A673 (cell line): Measurements from ENCODE around the gene DYNC1LI2. TPM values are rescaled to one million over a fixed set of nuclear protein-coding genes. Genes with fewer than 3 reads are reported as not detected.

Experiments
- BruUV-seq: library from RNA; stranded (reverse); fragments of 400-500 nt; replicated peaks from 2 replicates; lab custom pipeline; 2021; lab: Mats Ljungman, UMichigan
- CTCF ChIA-PET: fragments of 300-600 bp; sonication (Branson Sonifier 250); formaldehyde crosslinking; loops from one replicate; lab custom pipeline; 2022; ENCODE audit warnings: antibody characterized with exemption; lab: Charles Lee
- POLR2A ChIA-PET: fragments of 300-600 bp; sonication (Branson Sonifier 250); formaldehyde crosslinking; loops from one replicate; lab custom pipeline; 2022; ENCODE audit warnings: antibody characterized with exemption; ENCODE audit not compliant: low non-redundant PET; lab: Charles Lee
- DNase-seq: peaks from one replicate; pipeline ENCODE4 v3.0.0-alpha.2; 2015; ENCODE audit warnings: low spot score
- H3K27ac ChIP-seq: fragments of 200-600 bp; sonication (generic); 2 replicates; pipeline ENCODE4 v1.5.1; 2016; ENCODE audit warnings: mixed run types, low read depth, mild to moderate bottlenecking, mixed read lengths, antibody characterized with exemption, low read length; ENCODE audit not compliant: poor library complexity, severe bottlenecking
- H3K27me3 ChIP-seq: fragments of 200-600 bp; sonication (generic); replicated peaks from 2 replicates; pipeline ENCODE4 v1.6.1; 2017; ENCODE audit warnings: mixed run types, low read depth, mild to moderate bottlenecking, mixed read lengths, antibody characterized with exemption, low read length; ENCODE audit not compliant: insufficient read depth, poor library complexity
- H3K36me3 ChIP-seq: fragments of 200-600 bp; sonication (generic); 2 replicates; pipeline ENCODE4 v1.6.1; 2016; ENCODE audit warnings: mixed run types, mild to moderate bottlenecking, mixed read lengths, antibody characterized with exemption, low read length; ENCODE audit not compliant: insufficient read depth, poor library complexity, severe bottlenecking
- H3K4me1 ChIP-seq: fragments of 200-600 bp; sonication (generic); 2 replicates; pipeline ENCODE4 v1.6.1; 2017; ENCODE audit warnings: mixed run types, mild to moderate bottlenecking, mixed read lengths, antibody characterized with exemption, low read length; ENCODE audit not compliant: insufficient read depth, poor library complexity, severe bottlenecking
- H3K4me3 ChIP-seq: fragments of 200-600 bp; sonication (generic); 2 replicates; pipeline ENCODE4 v1.5.1; 2016; ENCODE audit warnings: low read depth, mixed run types, mild to moderate bottlenecking, mixed read lengths, low read length; ENCODE audit not compliant: poor library complexity, severe bottlenecking
- H3K9me3 ChIP-seq: fragments of 200-600 bp; sonication (generic); 2 replicates; pipeline ENCODE4 v1.6.1; 2016; ENCODE audit warnings: mixed run types, low read depth, mild to moderate bottlenecking, mixed read lengths, antibody characterized with exemption, low read length; ENCODE audit not compliant: poor library complexity, severe bottlenecking
- EZH2 ChIP-seq: fragments of 200-600 bp; sonication (generic); IDR thresholded peaks from 2 replicates; pipeline ENCODE4 v1.6.1; 2017; ENCODE audit warnings: borderline replicate concordance, low read depth, mild to moderate bottlenecking, mixed read lengths, antibody characterized with exemption, low read length; ENCODE audit not compliant: poor library complexity, severe bottlenecking
- intact Hi-C: fragments of 100-400 bp; cut with micrococcal nuclease; formaldehyde crosslinking; loops from one replicate; pipeline ENCODE4 v1.10.0; 2022; ENCODE audit not compliant: unreplicated experiment
- total RNA-seq: library from RNA; stranded (reverse); gene quantifications from 2 replicates; pipeline ENCODE4 v1.2.3, GENCODE V29; 2021
- TF ChIP-seq, protein P1 (sequence below): fragments of 300-800, 200-600 bp; sonication (generic); conservative IDR thresholded peaks from 2 replicates; pipeline ENCODE4 v1.5.1; 2017; ENCODE audit warnings: low read depth, mild to moderate bottlenecking, antibody characterized with exemption, low read length, moderate library complexity, mixed read lengths

The DYNC1LI2 gene
- total RNA-seq, 1 experiment from 2014 or later = 164 TPM

DNA sequence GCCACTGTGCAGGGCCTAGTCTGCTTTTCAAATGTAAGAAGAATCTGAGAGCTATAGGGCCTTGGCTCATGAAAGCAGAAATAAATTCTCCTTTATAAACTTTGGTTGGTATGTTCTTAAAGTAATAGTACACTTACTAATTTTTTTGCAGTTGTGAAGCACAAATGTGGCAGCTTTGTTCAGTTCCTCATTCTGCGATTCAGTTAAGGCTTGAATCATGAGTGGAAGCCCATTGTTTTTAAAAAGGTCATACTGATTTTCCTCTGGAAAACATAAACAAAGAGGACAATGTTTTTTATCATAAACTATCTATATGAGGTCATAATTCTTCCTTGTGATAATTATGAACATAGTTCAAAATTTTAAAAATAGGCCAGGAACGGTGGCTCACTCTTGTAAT is 23.6 kb upstream of the DYNC1LI2 start:
- no peak overlapping the region for H3K27ac ChIP-seq
- POLR2A ChIA-PET = no interaction called here
- H3K36me3 ChIP-seq = no peaks in the 10 kb centered on the region
- intact Hi-C loops = no loop called here
- no peaks in the 10 kb centered on the region for H3K4me1 ChIP-seq
- BruUV-seq = no TSS peak
- TF ChIP-seq EZH2 = no peak
- TF ChIP-seq, protein P1, sequence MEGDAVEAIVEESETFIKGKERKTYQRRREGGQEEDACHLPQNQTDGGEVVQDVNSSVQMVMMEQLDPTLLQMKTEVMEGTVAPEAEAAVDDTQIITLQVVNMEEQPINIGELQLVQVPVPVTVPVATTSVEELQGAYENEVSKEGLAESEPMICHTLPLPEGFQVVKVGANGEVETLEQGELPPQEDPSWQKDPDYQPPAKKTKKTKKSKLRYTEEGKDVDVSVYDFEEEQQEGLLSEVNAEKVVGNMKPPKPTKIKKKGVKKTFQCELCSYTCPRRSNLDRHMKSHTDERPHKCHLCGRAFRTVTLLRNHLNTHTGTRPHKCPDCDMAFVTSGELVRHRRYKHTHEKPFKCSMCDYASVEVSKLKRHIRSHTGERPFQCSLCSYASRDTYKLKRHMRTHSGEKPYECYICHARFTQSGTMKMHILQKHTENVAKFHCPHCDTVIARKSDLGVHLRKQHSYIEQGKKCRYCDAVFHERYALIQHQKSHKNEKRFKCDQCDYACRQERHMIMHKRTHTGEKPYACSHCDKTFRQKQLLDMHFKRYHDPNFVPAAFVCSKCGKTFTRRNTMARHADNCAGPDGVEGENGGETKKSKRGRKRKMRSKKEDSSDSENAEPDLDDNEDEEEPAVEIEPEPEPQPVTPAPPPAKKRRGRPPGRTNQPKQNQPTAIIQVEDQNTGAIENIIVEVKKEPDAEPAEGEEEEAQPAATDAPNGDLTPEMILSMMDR = no peak
- CTCF ChIA-PET = interaction anchor here (0.5 to 1.0 kb wide), 2 partner anchors 10 to 56 kb away, joined by 3 to 7 read pairs; partner anchors contain the start of gene NAE1
- H3K4me3 ChIP-seq = no peak overlapping the region
- no peaks in the 10 kb centered on the region for H3K27me3 ChIP-seq
- DNase-seq = no peak
- no peaks in the 10 kb centered on the region for H3K9me3 ChIP-seq

DNA sequence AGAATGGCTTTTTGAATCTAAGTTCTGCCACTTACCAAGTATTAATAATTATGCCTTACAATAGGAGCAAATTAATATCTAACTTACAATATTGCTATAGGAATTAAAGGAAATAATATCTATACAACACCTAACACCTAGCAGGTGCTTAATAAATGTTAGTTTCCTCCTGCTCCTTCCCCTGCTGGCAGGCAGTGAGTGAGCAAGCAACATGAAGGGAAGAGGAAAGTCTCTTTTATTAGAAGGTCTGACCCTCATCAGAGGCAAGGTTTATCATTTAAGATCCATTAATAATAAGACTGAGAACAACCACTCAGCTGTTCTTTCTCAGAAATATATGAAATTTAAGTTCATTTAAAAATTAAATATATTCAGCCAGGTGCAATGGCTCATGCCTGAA is 6.7 kb upstream of the DYNC1LI2 start:
- no peaks in the 10 kb centered on the region for H3K27me3 ChIP-seq
- BruUV-seq = no TSS peak
- ChIA-PET POLR2A (no interaction called here), CTCF (no interaction called here)
- TF ChIP-seq EZH2 = no peak
- TF ChIP-seq, protein P1 = no peak
- H3K4me3 ChIP-seq = no peak overlapping the region
- intact Hi-C loops = no loop called here
- no peaks in the 10 kb centered on the region for H3K4me1 ChIP-seq
- H3K36me3 ChIP-seq = no peaks in the 10 kb centered on the region
- DNase-seq = no peak
- H3K9me3 ChIP-seq = no peaks in the 10 kb centered on the region
- no peak overlapping the region for H3K27ac ChIP-seq

DNA sequence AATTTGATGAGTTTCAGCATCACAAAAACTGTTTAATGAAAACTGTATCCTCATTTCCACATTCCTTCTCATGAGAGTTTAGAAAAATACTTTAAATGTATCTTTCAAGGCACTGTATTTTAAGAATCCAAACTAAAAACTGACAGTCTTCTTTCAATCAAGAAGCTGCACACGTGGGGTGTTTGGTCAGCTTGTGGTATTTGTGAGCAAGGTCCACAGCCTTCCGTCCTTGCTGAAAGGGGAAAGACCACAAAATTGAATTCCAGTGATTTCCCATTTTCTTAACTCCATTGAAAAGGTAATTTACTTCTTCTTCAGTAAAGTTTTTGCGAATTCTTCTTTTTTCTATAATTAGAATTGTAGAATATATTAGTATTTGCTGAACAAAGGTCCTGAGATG is 3.4 kb upstream of the DYNC1LI2 start:
- TF ChIP-seq, protein P1 = no peak
- no peak for TF ChIP-seq EZH2
- no peak for DNase-seq
- Histone ChIP-seq H3K4me3 (no peak overlapping the region), H3K27me3 (no peaks in the 10 kb centered on the region), H3K4me1 (peaks cover 6% of the 10 kb centered on the region), H3K27ac (no peak overlapping the region), H3K9me3 (no peaks in the 10 kb centered on the region), H3K36me3 (no peaks in the 10 kb centered on the region)
- ChIA-PET POLR2A (no interaction called here), CTCF (no interaction called here)
- BruUV-seq = no TSS peak
- intact Hi-C loops = no loop called here
